ENCODE results near the gene TRIM62. TPM values are rescaled to one million over a fixed set of nuclear protein-coding genes. Genes with fewer than 3 reads are reported as not detected.

TRIM62 gene
- total RNA-seq, 2 donors from 2014 or later: 13.3 to 18.1 TPM

DNA sequence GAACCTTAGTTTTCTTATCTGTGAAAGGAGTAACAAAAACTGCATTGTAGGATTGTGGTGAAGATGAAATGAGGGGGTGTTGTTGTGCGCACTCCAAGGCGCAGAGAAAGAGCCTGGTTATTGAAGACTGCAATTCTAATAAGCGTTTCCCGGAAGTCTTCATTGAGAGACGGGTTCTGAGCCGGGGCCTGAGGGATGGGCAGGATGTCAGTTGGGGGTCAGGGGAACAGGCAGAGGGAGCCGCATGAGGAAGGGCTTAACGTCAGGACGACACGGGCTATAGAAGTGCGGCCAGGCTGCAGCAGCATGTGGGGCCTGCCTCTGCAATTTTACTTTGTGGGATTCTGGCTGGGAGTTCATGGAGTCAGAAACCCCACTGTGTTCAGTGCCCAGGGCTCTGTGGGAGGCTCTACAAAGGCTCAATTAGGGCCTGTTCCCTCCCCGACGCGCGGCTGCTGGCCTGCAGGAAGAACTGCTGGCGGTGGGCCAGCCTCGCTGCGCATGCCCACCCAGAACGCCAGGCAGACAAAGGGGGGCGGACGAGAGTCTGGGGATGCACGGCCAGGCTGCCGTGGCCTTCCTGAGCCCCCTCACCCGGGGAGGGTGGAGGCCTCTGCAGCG, 20.7 kb downstream of the TRIM62 start:
- TF ChIP-seq POLR2A (IDR thresholded peaks at IDR 0.05): no peak
- TF ChIP-seq CTCF (IDR thresholded peaks at IDR 0.05): no peak
- TF ChIP-seq POLR2AphosphoS5 (IDR thresholded peaks at IDR 0.05): no peak
- no peak overlapping the region for H3K27ac ChIP-seq
- intact Hi-C loops (cut with DNase I): no loop called here
- H3K4me3 ChIP-seq: no peak overlapping the region
- H3K36me3 ChIP-seq: no peaks in the 10 kb centered on the region
- WGBS: 15% methylated on average over 25 of the region's 25 CpGs
- H3K9me3 ChIP-seq: no peaks in the 10 kb centered on the region
- H3K4me1 ChIP-seq (replicated peaks): no peaks in the 10 kb centered on the region
- no peak for DNase-seq (ENCODE audit: low spot score)
- no peaks in the 10 kb centered on the region for H3K27me3 ChIP-seq (replicated peaks; ENCODE audit: insufficient read depth)

GRCh38 chr1:33159577-33159976, 22.3 kb downstream of the TRIM62 start:
- 90% methylated on average over 18 of the region's 26 CpGs for WGBS
- Histone ChIP-seq H3K4me3 (no peak overlapping the region), H3K36me3 (no peaks in the 10 kb centered on the region), H3K4me1 (replicated peaks) (no peaks in the 10 kb centered on the region), H3K9me3 (no peaks in the 10 kb centered on the region), H3K27me3 (replicated peaks; ENCODE audit: insufficient read depth) (no peaks in the 10 kb centered on the region), H3K27ac (no peak overlapping the region)
- intact Hi-C loops (cut with DNase I): no loop called here
- DNase-seq (ENCODE audit: low spot score): no peak
- TF ChIP-seq CTCF (IDR thresholded peaks at IDR 0.05) (no peak), POLR2A (IDR thresholded peaks at IDR 0.05) (no peak), POLR2AphosphoS5 (IDR thresholded peaks at IDR 0.05) (no peak)

DNA sequence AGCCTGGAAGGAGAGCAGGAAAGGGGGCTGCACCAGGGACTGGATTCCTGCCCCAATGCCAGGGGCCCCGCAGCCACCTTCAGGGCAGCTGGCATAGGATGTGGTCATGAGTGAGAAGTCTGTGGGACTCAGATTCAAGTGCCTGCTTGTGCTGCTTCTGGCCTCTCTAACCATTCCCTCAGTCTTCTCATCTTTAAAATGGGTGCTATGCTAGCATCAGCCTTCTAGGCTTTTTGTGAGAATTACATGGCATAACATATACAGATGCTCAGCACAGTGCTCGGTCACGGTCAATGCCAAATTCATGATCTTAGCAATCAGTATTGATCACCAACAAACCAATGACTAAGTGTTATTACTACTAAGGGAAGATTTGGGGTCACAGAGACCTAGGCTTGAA, 23.5 kb downstream of the TRIM62 start:
- no peak for TF ChIP-seq CTCF (IDR thresholded peaks at IDR 0.05)
- no peak for TF ChIP-seq POLR2A (IDR thresholded peaks at IDR 0.05)
- TF ChIP-seq POLR2AphosphoS5 (IDR thresholded peaks at IDR 0.05): no peak
- no peak overlapping the region for H3K4me3 ChIP-seq
- intact Hi-C loops (cut with DNase I): no loop called here
- H3K36me3 ChIP-seq: no peaks in the 10 kb centered on the region
- no peaks in the 10 kb centered on the region for H3K27me3 ChIP-seq (replicated peaks; ENCODE audit: insufficient read depth)
- no peak for DNase-seq (ENCODE audit: low spot score)
- no peak overlapping the region for H3K27ac ChIP-seq
- H3K4me1 ChIP-seq (replicated peaks): no peaks in the 10 kb centered on the region
- no peaks in the 10 kb centered on the region for H3K9me3 ChIP-seq
- WGBS: 94% methylated on average over 3 of the region's 3 CpGs

DNA sequence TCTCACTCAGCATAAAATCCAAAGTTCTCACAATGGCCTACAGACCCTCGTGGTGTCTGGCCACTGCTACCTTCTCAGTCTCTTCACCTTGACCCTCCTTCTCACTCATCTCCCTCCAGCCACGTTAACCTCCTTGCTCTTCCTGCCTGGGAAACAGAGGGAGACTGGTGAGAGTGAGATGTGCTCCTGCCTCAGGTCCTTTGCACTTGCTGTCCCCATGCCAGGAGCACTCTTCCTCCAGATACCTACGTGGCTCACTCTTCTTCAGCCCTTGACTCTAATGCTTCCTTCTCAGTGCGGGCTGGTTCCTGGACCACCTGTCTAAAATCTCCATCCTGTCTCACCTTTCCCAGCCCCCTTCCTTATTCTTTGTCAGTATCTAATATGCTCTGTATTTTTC, 24.7 kb downstream of the TRIM62 start:
- 90% methylated on average over 4 of the region's 4 CpGs for WGBS

More for the DNA sequence above, 24.7 kb downstream of the TRIM62 start:
- intact Hi-C loops (cut with DNase I): no loop called here
- Histone ChIP-seq H3K27me3 (replicated peaks; ENCODE audit: insufficient read depth) (no peaks in the 10 kb centered on the region), H3K36me3 (no peaks in the 10 kb centered on the region), H3K9me3 (no peaks in the 10 kb centered on the region), H3K4me3 (no peak overlapping the region), H3K27ac (no peak overlapping the region), H3K4me1 (replicated peaks) (no peaks in the 10 kb centered on the region)
- TF ChIP-seq CTCF (IDR thresholded peaks at IDR 0.05) (no peak), POLR2AphosphoS5 (IDR thresholded peaks at IDR 0.05) (no peak), POLR2A (IDR thresholded peaks at IDR 0.05) (no peak)
- no peak for DNase-seq (ENCODE audit: low spot score)
